MCF 10A (cell line): Measurements from ENCODE around the gene SARM1. TPM values are rescaled to one million over a fixed set of nuclear protein-coding genes. Genes with fewer than 3 reads are reported as not detected.

Experiments used
- BruUV-seq: library from RNA; stranded (reverse); fragments of 400-500 nt; replicated peaks from 2 replicates; lab custom pipeline; 2021; lab: Mats Ljungman, UMichigan
- CTCF ChIA-PET: fragments of 300-600 bp; sonication (Branson Sonifier 250); formaldehyde crosslinking; extraction: SDS; loops from one replicate; lab custom pipeline; 2021; ENCODE audit warnings: antibody characterized with exemption, inconsistent platforms; lab: Yijun Ruan, JAX
- POLR2A ChIA-PET: fragments of 300-600, 350-650 bp; sonication (Branson Sonifier 250); formaldehyde crosslinking; extraction: SDS; loops from one replicate; lab custom pipeline; 2020; ENCODE audit warnings: antibody characterized with exemption, inconsistent platforms; lab: Yijun Ruan, JAX
- DNase-seq: peaks from one replicate; pipeline ENCODE4 v3.0.0-alpha.2; 2018; ENCODE audit not compliant: unreplicated experiment
- H3K27ac Mint-ChIP-seq: one replicate; pipeline ENCODE4 v1.8.0; 2022; ENCODE audit warnings: mild to moderate bottlenecking, low read depth, mixed read lengths; ENCODE audit not compliant: unreplicated experiment
- H3K27me3 Mint-ChIP-seq: one replicate; pipeline ENCODE4 v1.8.0; 2022; ENCODE audit warnings: mixed read lengths; ENCODE audit not compliant: insufficient read depth, unreplicated experiment
- H3K36me3 Mint-ChIP-seq: one replicate; pipeline ENCODE4 v1.8.0; 2022; ENCODE audit warnings: mild to moderate bottlenecking, moderate library complexity, mixed read lengths; ENCODE audit not compliant: insufficient read depth, unreplicated experiment
- H3K4me1 Mint-ChIP-seq: one replicate; pipeline ENCODE4 v1.8.0; 2022; ENCODE audit warnings: mixed read lengths; ENCODE audit not compliant: insufficient read depth, unreplicated experiment
- H3K4me3 Mint-ChIP-seq: one replicate; pipeline ENCODE4 v1.8.0; 2022; ENCODE audit warnings: mild to moderate bottlenecking, moderate library complexity, mixed read lengths; ENCODE audit not compliant: unreplicated experiment
- H3K9me3 Mint-ChIP-seq: one replicate; pipeline ENCODE4 v1.8.0; 2022; ENCODE audit warnings: mixed read lengths; ENCODE audit not compliant: unreplicated experiment
- intact Hi-C: fragments of 100-400 bp; cut with micrococcal nuclease; formaldehyde crosslinking; loops from 2 replicates; pipeline ENCODE4 v1.14.1; 2022
- total RNA-seq: library from RNA; stranded (reverse); gene quantifications from 2 replicates; pipeline ENCODE4 v1.2.3, GENCODE V29; 2022
- TF ChIP-seq, protein P1 (sequence below): fragments of 200-600 bp; IDR thresholded peaks from one replicate; pipeline ENCODE4 v1.8.0; 2022; ENCODE audit warnings: antibody characterized with exemption, mild to moderate bottlenecking; ENCODE audit not compliant: unreplicated experiment

Gene SARM1
- total RNA-seq, 1 experiment from 2014 or later, result 0.63 TPM

DNA sequence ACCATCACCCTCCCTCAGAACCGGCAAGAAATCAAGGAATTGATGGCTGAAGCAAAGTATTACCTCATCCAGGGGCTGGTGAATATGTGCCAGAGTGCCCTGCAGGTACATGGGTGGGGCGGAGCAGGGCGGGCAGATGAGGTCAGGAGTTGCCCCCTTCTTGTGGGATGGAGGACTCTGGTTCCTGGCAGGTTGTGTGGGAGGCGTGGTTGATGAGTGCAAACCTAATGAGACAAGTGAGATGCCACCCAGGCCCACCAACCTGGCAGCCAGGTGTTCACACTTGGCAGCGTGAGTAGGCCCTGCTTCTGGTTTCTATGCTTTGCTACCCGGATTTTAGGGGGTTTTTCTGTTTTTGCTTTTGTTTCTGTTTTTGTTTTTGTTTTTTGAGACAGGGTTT, 31.1 kb upstream of the SARM1 start:
- BruUV-seq, result no TSS peak

DNA sequence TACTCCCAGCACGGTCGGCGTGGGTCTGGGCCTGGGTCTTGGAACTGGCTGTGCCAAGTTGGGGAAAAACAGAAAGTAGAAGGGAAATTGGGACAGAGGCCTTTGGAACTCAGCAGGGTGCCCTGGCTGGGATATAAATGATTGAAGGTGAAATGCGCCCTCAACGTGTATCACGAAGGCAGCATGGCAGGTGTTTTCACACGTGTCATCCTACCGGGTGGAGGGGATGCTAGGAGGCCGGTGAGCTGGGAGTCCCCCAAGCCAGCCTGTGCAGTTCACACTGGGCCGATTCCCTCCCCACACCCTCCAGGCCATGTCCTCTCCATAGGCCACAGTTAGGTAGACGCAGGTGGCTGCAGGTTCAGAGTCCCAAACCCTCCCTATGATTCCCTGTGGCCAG, 30.0 kb upstream of the SARM1 start:
- intact Hi-C loops, result no loop called here
- H3K4me1 Mint-ChIP-seq, result peaks cover 23% of the 10 kb centered on the region
- ChIA-PET CTCF (interaction anchor here (1.1 kb wide), 1 partner anchor 13 kb away, joined by 3 read pairs; no protein-coding TSS in a partner anchor), POLR2A (no interaction called here)
- H3K9me3 Mint-ChIP-seq, result no peaks in the 10 kb centered on the region
- no peak for DNase-seq
- TF ChIP-seq, protein P1, sequence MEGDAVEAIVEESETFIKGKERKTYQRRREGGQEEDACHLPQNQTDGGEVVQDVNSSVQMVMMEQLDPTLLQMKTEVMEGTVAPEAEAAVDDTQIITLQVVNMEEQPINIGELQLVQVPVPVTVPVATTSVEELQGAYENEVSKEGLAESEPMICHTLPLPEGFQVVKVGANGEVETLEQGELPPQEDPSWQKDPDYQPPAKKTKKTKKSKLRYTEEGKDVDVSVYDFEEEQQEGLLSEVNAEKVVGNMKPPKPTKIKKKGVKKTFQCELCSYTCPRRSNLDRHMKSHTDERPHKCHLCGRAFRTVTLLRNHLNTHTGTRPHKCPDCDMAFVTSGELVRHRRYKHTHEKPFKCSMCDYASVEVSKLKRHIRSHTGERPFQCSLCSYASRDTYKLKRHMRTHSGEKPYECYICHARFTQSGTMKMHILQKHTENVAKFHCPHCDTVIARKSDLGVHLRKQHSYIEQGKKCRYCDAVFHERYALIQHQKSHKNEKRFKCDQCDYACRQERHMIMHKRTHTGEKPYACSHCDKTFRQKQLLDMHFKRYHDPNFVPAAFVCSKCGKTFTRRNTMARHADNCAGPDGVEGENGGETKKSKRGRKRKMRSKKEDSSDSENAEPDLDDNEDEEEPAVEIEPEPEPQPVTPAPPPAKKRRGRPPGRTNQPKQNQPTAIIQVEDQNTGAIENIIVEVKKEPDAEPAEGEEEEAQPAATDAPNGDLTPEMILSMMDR, result no peak
- no peaks in the 10 kb centered on the region for H3K27me3 Mint-ChIP-seq
- H3K4me3 Mint-ChIP-seq, result no peak overlapping the region
- peaks cover 63% of the 10 kb centered on the region for H3K36me3 Mint-ChIP-seq
- no peak overlapping the region for H3K27ac Mint-ChIP-seq
- BruUV-seq, result no TSS peak

More for the DNA sequence above, 31.1 kb upstream of the SARM1 start:
- H3K27me3 Mint-ChIP-seq, result no peaks in the 10 kb centered on the region
- H3K4me3 Mint-ChIP-seq, result no peak overlapping the region
- intact Hi-C loops, result no loop called here
- POLR2A ChIA-PET, result no interaction called here
- no peaks in the 10 kb centered on the region for H3K9me3 Mint-ChIP-seq
- H3K36me3 Mint-ChIP-seq, result peaks cover 60% of the 10 kb centered on the region
- peaks cover 23% of the 10 kb centered on the region for H3K4me1 Mint-ChIP-seq
- TF ChIP-seq, protein P1, result no peak
- no peak for DNase-seq
- no peak overlapping the region for H3K27ac Mint-ChIP-seq
- CTCF ChIA-PET, result no interaction called here

DNA sequence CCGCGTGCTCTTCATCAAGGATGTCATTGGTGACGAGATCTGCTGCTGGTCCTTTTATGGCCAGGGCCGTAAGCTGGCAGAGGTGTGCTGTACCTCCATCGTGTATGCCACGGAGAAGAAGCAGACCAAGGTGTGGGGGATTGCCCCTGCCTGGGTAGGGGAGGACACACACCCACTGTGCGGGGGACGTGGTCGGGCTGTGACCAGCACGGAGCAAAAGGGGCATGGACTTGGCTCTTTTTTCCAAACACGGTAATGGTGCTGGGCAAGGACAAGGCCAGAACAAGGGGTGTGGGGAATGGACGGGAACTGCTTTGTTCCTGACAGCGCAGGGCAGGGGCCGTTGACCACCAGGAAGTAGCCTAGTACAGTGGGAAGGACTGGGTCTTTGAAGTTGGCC, 29.2 kb upstream of the SARM1 start:
- Mint-ChIP-seq H3K27ac (no peak overlapping the region), H3K4me3 (no peak overlapping the region), H3K9me3 (no peaks in the 10 kb centered on the region), H3K4me1 (peaks cover 22% of the 10 kb centered on the region), H3K36me3 (peaks cover 71% of the 10 kb centered on the region), H3K27me3 (no peaks in the 10 kb centered on the region)
- POLR2A ChIA-PET, result interaction anchor here (0.6 to 1.2 kb wide), 2 partner anchors 16 to 110 kb away, joined by 3 read pairs; partner anchors contain the start of gene POLDIP2
- intact Hi-C loops, result no loop called here
- CTCF ChIA-PET, result interaction anchor here (1.1 to 2.4 kb wide), 2 partner anchors 14 to 74 kb away, joined by 3 to 6 read pairs; no protein-coding TSS in a partner anchor
- BruUV-seq, result no TSS peak
- TF ChIP-seq, protein P1, result no peak
- no peak for DNase-seq

DNA sequence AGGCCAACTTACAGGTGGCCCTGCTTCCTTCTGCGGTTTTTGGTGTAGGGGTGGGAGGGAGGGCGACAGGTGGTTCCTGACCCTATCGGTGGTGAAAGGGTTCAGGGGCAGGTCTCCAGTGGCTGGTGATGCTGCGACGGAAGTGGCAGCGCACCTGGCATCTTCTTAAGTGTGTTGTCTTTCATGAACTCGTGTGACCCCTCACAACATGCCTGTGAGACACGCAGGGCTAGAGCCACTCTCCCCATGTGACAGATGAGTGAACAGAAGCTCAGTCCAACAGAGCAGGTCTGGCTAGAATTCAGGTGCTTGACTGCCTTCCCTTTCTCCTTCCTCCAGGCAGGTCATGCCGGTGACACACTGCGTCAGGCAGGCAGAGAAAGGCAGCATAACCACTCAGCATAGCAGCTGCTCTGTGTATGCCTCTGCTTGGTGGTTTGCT, 28.0 kb upstream of the SARM1 start:
- TF ChIP-seq, protein P1, result no peak
- Mint-ChIP-seq H3K9me3 (no peaks in the 10 kb centered on the region), H3K27me3 (no peaks in the 10 kb centered on the region), H3K36me3 (peaks cover 82% of the 10 kb centered on the region), H3K4me3 (no peak overlapping the region), H3K4me1 (peaks cover 16% of the 10 kb centered on the region), H3K27ac (no peak overlapping the region)
- intact Hi-C loops, result no loop called here
- CTCF ChIA-PET, result interaction anchor here (2.0 to 2.4 kb wide), 2 partner anchors 73 to 109 kb away, joined by 4 to 6 read pairs; no protein-coding TSS in a partner anchor
- DNase-seq, result no peak
- POLR2A ChIA-PET, result interaction anchor here (0.6 to 5.8 kb wide), 5 partner anchors 8 to 183 kb away, joined by 3 to 85 read pairs (median 3); partner anchors contain the start of genes IFT20, POLDIP2 and TNFAIP1
- no TSS peak for BruUV-seq
